HTR-8/SVneo (cell line): ENCODE data around the gene NXNL2.

Experiments used
- DNase-seq: peaks from one replicate; pipeline ENCODE4 v3.0.0; 2011; ENCODE audit warnings: low spot score, mixed read lengths; ENCODE audit not compliant: insufficient read length
- FAIRE-seq: peaks from 2 replicates; lab custom pipeline; 2011; peaks lifted over from hg19 to GRCh38; lab: Jason Lieb, UNC

Gene NXNL2

DNA sequence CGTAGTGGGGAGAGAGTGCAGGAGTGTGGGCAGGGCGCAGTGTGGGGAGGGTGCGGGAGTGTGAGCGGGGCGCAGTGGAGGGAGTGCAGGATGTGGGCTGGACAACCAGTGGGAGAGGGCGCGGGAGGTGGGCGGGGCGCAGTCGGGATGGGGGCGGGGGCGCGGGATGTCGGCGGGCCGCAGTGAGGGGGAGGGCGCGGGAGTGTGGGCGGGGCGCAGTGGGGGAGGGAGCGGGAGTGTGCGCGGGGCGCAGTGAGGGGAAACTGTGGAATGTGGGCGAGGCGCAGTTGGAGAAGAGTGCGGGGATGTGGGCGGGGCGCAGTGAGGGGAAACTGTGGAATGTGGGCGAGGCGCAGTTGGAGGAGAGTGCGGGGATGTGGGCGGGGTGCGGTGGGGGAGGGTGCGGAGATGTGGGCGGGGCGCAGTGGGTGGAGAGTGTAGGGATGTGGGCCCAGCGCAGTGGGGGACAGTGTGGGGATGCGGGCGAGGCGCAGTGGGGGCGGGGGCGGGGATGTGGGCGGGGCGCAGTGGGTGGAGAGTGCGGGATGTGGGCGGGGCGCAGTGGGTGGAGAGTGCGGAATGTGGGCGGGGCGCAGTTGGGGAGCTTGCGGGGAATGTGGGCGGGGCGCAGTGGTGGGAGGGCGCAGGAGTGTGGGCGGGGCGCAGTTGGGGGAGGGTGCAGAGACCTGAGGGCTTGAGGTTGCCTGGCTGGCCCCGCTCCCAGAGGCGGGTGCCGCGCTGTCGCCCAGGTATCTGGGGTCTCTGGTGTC lies at the start of gene NXNL2:
NXNL2 (plus strand) TSS at position 723 of the 770 bp plus-strand sequence. CDS start 257 bp downstream, outside the sequence.
- FAIRE-seq (peak; percentile 74), DNase-seq (peak; percentile 56)

GRCh38 chr9:88488166-88488565 lies 46.8 kb upstream of the NXNL2 start:
- FAIRE-seq (no peak), DNase-seq (no peak)

GRCh38 chr9:88494983-88495721 lies 39.8 kb upstream of the NXNL2 start:
- FAIRE-seq (no peak), DNase-seq (no peak)

DNA sequence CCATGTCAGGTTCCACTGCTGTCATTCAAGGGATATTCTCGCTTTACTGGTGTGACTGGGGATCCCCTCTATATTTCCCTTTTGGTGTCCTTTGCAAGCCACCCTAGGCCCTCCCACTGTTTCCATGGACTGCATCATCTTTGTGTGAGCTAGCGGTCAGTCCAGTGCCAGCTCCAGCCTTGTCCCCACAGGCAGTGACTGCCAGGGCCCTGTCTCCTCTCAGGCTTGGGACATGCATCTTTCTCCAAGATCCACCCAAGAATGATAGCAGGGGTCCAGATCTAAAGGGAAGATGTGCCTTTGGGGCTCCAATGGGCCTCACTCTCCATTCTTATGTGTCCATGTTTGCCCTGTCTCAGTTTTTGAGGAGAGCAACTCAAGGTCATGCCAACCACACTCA lies 37.8 kb upstream of the NXNL2 start:
- FAIRE-seq: no peak
- no peak for DNase-seq

- FAIRE-seq (no peak), DNase-seq (no peak)
These were observed 36.1 kb upstream of the NXNL2 start for GRCh38 chr9:88498880-88499279.

DNA sequence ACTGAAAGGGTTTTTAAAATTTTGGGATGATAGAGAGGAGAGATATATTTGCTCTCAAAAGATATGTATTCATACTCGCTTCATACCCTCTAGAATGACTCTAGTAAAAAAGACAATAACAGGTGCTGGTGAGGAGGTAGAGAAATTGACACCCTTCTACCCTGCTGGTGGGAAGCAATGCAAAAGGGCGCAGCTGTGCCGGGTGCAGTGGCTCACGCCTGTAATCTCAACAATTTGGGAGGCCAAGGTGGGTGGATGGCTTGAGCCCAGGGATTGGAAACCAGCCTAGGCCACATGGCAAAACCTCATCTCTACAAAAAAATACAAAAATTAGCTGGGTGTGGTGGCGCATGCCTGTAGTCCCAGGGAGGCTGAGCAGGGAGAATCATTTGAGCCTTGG lies 33.9 kb upstream of the NXNL2 start:
- no peak for FAIRE-seq
- no peak for DNase-seq

DNA sequence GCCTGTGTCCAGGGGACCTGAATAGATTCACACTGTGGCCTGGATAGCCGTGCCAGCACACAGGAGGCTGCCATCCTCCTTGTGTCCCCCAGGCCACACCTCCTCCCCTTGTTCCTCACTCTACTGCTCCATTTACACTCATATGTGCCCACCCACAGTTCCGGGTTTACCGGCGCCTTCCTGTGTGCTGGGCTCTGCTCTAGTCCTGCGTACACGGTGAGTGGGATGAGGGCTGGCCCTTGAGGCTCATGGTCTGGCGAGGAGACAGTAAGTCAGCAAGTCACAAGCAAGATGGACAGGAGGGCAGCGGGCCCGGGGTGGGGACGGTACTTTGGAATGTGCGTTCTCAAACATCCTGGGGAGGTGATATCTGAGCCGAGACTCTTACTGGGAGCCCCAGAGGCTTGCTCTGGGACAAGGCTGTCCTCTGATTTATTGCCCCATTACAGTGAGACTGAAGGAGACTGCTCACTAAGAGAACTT lies 32.4 kb upstream of the NXNL2 start:
- FAIRE-seq: no peak
- DNase-seq: no peak

- no peak for FAIRE-seq
- no peak for DNase-seq
These were observed 31.7 kb upstream of the NXNL2 start for GRCh38 chr9:88503081-88503844.

GRCh38 chr9:88503845-88504764 lies 30.9 kb upstream of the NXNL2 start:
- DNase-seq (no peak), FAIRE-seq (peak; percentile 95)

- FAIRE-seq: no peak
These were observed 26.7 kb upstream of the NXNL2 start for GRCh38 chr9:88508326-88508725.

GRCh38 chr9:88511906-88512305 lies 23.1 kb upstream of the NXNL2 start:
- DNase-seq (no peak), FAIRE-seq (no peak)

More at GRCh38 chr9:88508326-88508725, 26.7 kb upstream of the NXNL2 start:
- DNase-seq: no peak

- FAIRE-seq (no peak), DNase-seq (no peak)
These were observed 20.7 kb upstream of the NXNL2 start for GRCh38 chr9:88514247-88514646.

GRCh38 chr9:88521308-88521707 lies 13.7 kb upstream of the NXNL2 start:
- no peak for FAIRE-seq
- DNase-seq: no peak

- FAIRE-seq (no peak), DNase-seq (no peak)
These were observed 12.6 kb upstream of the NXNL2 start for GRCh38 chr9:88522360-88522759.

- DNase-seq (peak; percentile 53), FAIRE-seq (no peak)
These were observed 11.9 kb upstream of the NXNL2 start for GRCh38 chr9:88523056-88523455.

DNA sequence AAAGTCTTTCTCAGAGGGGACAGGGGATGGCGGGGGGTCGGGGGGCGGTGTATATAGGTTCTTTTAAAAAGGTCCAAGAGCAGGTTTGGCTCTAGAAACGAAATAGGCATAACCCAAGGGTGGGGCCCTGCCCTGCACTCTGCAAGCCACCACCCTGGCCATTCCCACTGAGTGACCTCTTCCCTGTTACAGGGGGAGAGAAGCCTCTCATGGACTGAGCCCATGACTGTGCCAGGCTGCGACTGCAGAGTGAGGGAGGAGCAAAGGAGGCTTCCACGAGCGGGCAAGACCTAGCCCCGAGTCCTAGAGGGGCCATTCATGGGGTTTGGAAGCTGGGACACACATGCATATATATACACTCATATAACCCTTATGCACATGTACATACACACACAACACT lies 10.1 kb upstream of the NXNL2 start:
- no peak for FAIRE-seq

DNA sequence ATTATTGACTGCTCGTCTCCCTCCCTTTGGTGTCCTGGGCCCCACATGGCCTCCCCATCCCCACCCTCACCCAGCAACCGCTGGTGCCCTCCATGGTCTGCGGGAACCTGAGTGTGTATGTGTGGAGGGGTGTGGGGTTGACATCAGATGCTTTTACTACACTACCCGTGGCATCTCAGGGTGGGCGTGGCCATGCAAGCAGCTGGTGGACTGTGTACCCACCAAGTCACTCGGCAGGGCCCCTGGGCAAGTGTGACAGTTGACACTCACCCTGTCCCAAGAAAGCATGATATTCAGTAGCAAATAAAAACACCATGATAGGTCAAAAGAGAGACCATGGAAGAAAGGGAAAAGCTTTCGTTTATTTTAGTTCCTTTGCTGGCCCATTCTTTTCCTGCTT lies 7.4 kb upstream of the NXNL2 start:
- DNase-seq: no peak

More for the DNA sequence above, 10.1 kb upstream of the NXNL2 start:
- DNase-seq: no peak

GRCh38 chr9:88528080-88528790 lies 6.7 kb upstream of the NXNL2 start:
- DNase-seq (no peak), FAIRE-seq (no peak)

More for the DNA sequence above, 7.4 kb upstream of the NXNL2 start:
- no peak for FAIRE-seq

- no peak for FAIRE-seq
- no peak for DNase-seq
These were observed 5.5 kb upstream of the NXNL2 start for GRCh38 chr9:88529496-88529895.
